OCI-LY3 (cell line): Measurements from ENCODE around the gene NDC1.
A peak's percentile ranks its signal among the peaks of the same experiment; 100 is the strongest.

Experiments used
- H2AFZ ChIP-seq: fragments of 200-600, 300-600 bp; shearing (Covaris generic); 2 replicates; pipeline ENCODE4 v1.6.0; 2014; ENCODE audit warnings: antibody characterized with exemption, low read depth, low read length
- H3K27ac ChIP-seq: fragments of 200-600, 300-600 bp; sonication (generic); 2 replicates; pipeline ENCODE4 v1.5.1; 2014; ENCODE audit warnings: mild to moderate bottlenecking, low read length, moderate library complexity, mixed read lengths
- H3K27me3 ChIP-seq: fragments of 200-600, 300-600 bp; sonication (generic); 2 replicates; pipeline ENCODE4 v1.6.1; 2014; ENCODE audit warnings: low read depth, low read length, mixed read lengths
- H3K36me3 ChIP-seq: fragments of 200-600, 300-600 bp; sonication (generic); replicated peaks from 2 replicates; pipeline ENCODE3; 2014; ENCODE audit warnings: low read depth, low read length, mixed read lengths
- H3K4me1 ChIP-seq: fragments of 300-600, 200-600 bp; sonication (generic); 2 replicates; pipeline ENCODE4 v1.6.1; 2014; ENCODE audit warnings: low read length, mixed read lengths
- H3K4me2 ChIP-seq: fragments of 200-600, 300-600 bp; sonication (generic); 2 replicates; pipeline ENCODE4 v1.6.1; 2014; ENCODE audit warnings: low read length, mixed read lengths
- H3K4me3 ChIP-seq: fragments of 300-600, 200-600 bp; sonication (generic); 2 replicates; pipeline ENCODE4 v1.5.1; 2014; ENCODE audit warnings: antibody characterized with exemption, mild to moderate bottlenecking, low read length, moderate library complexity
- H3K79me2 ChIP-seq: fragments of 300-600, 200-600 bp; shearing (Covaris generic); 2 replicates; pipeline ENCODE4 v1.6.1; 2014; ENCODE audit warnings: mild to moderate bottlenecking, low read length, mixed read lengths
- H3K9ac ChIP-seq: fragments of 300-600, 200-600 bp; shearing (Covaris generic); 2 replicates; pipeline ENCODE4 v1.6.0; 2014; ENCODE audit warnings: mild to moderate bottlenecking, low read length, moderate library complexity
- H3K9me3 ChIP-seq: fragments of 200-600, 300-600 bp; shearing (Covaris generic); 2 replicates; pipeline ENCODE4 v1.6.1; 2014; ENCODE audit warnings: low read length, mixed read lengths; ENCODE audit not compliant: insufficient read depth
- H4K20me1 ChIP-seq: fragments of 200-600, 300-600 bp; sonication (generic); 2 replicates; pipeline ENCODE4 v1.6.1; 2016; ENCODE audit warnings: low read length, mixed read lengths; ENCODE audit not compliant: insufficient read depth
- EZH2phosphoT487 ChIP-seq: fragments of 200-600 bp; shearing (Covaris generic); IDR thresholded peaks from 2 replicates; pipeline ENCODE4 v1.6.1; 2018; ENCODE audit warnings: antibody characterized with exemption, mixed run types, low read depth
- TF ChIP-seq, protein P1 (sequence below): fragments of 200-600, 300-600 bp; sonication (generic); IDR thresholded peaks from 2 replicates; pipeline ENCODE4 v1.5.1; 2014; ENCODE audit warnings: antibody characterized with exemption, low read length, low read depth

NDC1 gene

DNA sequence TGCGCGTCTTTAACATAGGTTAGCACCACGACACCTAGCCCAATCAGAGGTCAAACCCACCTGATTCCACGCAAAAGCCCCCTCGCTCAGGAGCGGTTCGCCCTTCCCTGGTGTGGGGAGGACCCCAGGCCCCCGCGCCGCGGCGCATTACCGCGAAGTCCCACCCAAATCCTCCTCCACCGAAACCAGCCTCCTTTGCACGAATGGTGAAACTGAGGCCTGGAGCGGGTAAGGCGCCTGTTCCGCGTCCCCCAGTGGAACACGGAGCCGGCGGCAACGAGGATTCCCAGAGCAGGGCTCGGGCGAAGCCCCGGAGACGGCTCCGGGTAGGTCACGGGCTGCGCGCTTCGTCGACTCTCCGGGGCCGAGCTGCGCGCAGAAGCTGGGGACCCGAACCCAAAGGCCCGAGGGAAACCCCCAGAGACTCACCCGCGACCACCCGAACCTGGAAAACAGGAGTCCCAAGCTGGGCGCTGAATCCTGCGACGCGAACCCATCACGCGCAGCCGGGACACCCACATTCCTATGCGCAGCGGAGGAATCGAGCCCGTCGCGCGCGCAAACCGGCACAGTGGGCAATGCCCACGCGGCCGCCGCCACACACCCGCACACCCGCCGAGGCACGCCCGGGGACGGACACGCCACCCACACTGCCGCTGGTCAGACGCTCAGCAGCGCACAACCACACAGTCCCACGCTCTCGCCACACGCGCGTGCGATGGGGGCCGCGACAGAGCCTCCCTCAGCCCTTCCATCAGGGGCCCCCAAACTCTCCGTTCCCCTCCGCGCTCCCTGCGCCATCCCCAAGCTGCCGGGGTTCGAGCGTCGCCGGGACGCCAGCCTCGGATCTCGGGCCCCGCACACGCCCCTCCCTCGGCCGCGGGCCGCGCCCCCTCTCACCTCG is 99.6 kb downstream of the NDC1 start:
- Histone ChIP-seq H3K36me3 (no peaks in the 10 kb centered on the region), H3K4me2 (no peak overlapping the region), H2AFZ (no peak overlapping the region), H3K27ac (no peak overlapping the region), H3K9me3 (no peaks in the 10 kb centered on the region), H3K9ac (no peak overlapping the region), H3K79me2 (no peaks in the 10 kb centered on the region), H3K4me3 (peak overlapping the region; percentile 44), H4K20me1 (no peaks in the 10 kb centered on the region), H3K4me1 (no peaks in the 10 kb centered on the region), H3K27me3 (no peaks in the 10 kb centered on the region)
- no peak for TF ChIP-seq EZH2phosphoT487
- TF ChIP-seq, protein P1, sequence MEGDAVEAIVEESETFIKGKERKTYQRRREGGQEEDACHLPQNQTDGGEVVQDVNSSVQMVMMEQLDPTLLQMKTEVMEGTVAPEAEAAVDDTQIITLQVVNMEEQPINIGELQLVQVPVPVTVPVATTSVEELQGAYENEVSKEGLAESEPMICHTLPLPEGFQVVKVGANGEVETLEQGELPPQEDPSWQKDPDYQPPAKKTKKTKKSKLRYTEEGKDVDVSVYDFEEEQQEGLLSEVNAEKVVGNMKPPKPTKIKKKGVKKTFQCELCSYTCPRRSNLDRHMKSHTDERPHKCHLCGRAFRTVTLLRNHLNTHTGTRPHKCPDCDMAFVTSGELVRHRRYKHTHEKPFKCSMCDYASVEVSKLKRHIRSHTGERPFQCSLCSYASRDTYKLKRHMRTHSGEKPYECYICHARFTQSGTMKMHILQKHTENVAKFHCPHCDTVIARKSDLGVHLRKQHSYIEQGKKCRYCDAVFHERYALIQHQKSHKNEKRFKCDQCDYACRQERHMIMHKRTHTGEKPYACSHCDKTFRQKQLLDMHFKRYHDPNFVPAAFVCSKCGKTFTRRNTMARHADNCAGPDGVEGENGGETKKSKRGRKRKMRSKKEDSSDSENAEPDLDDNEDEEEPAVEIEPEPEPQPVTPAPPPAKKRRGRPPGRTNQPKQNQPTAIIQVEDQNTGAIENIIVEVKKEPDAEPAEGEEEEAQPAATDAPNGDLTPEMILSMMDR, result no peak

DNA sequence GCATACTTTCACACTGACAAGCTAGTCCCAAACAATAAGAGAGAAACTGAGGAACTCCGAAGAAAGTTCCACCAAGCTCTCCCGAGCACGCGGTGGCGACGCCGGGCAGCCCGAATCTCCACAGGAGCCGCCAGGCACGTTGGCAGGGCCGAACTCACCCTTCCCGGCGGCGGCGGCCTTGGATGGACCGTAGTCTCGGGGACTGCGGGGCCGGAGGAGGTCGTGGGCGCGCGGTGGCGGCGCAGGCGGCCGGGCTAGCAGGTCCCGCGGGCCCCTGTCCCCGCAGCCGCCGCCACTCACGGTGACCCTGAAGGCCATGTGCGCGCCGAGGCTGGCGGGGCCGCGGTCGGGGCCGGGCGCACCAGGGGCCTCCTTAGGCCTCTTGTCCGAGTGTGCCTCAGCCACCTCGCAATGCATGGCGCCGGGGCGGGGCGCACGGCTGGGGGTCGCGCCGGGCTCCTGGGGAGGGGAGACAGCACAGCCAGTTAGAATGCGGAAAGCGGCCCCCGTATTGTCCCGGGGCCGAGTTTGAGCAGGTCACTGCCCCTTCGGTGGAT is 100.4 kb downstream of the NDC1 start:
- no peak overlapping the region for H3K27ac ChIP-seq
- H3K79me2 ChIP-seq, result no peaks in the 10 kb centered on the region
- no peaks in the 10 kb centered on the region for H3K9me3 ChIP-seq
- H3K4me2 ChIP-seq, result no peak overlapping the region
- H3K4me3 ChIP-seq, result no peak overlapping the region
- H4K20me1 ChIP-seq, result no peaks in the 10 kb centered on the region
- no peak overlapping the region for H3K9ac ChIP-seq
- no peak overlapping the region for H2AFZ ChIP-seq
- TF ChIP-seq EZH2phosphoT487, result no peak
- TF ChIP-seq, protein P1, result no peak
- no peaks in the 10 kb centered on the region for H3K27me3 ChIP-seq
- no peaks in the 10 kb centered on the region for H3K36me3 ChIP-seq
- H3K4me1 ChIP-seq, result no peaks in the 10 kb centered on the region

DNA sequence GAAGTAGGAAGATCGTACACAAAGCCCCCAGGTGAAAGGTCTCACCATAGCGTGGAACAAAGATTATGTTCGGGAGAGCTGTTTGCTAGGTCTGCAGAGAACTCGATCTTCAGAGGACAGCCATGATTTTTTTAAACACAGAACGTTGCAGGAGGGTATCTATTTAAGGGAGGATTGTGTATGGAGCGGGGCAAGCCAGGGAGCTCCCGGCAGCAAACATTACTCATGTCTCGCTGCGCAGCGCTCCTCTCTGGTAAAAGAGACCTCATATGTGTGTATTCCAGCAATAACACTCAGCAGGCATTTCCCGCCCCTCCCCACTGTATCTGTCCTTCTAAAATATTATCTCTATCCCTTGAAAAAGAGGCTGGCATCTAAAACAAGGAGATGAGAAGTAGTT is 101.8 kb downstream of the NDC1 start:
- Histone ChIP-seq H3K9me3 (no peaks in the 10 kb centered on the region), H3K27me3 (no peaks in the 10 kb centered on the region), H4K20me1 (no peaks in the 10 kb centered on the region), H3K4me2 (no peak overlapping the region), H3K79me2 (no peaks in the 10 kb centered on the region), H3K4me1 (no peaks in the 10 kb centered on the region), H2AFZ (no peak overlapping the region), H3K9ac (no peak overlapping the region), H3K27ac (no peak overlapping the region), H3K4me3 (no peak overlapping the region), H3K36me3 (no peaks in the 10 kb centered on the region)
- TF ChIP-seq, protein P1, result no peak
- no peak for TF ChIP-seq EZH2phosphoT487

DNA sequence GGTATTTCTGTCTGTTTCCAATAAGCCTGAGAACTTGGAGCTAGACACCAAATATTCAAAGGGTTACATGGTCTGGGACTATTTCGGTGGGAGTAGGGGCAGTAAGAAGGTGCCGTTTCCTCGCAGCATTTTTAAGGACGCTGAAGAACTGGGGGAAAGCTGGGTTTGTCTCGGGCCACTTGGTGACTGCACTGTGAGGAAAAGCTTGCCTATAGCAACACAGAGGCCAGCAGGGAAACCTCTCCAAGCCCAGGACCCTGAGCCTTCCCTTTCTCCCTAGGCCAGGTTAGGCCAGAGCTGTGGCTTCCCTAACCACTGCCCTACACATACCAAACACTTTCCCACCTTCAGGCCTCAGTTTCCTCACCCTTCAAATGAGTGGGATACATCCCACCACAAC is 102.4 kb downstream of the NDC1 start:
- H2AFZ ChIP-seq, result no peak overlapping the region
- no peak for TF ChIP-seq EZH2phosphoT487
- TF ChIP-seq, protein P1, result no peak
- H3K4me1 ChIP-seq, result no peaks in the 10 kb centered on the region
- H3K27me3 ChIP-seq, result no peaks in the 10 kb centered on the region
- no peak overlapping the region for H3K4me2 ChIP-seq
- no peak overlapping the region for H3K27ac ChIP-seq
- H3K36me3 ChIP-seq, result no peaks in the 10 kb centered on the region
- H3K79me2 ChIP-seq, result no peaks in the 10 kb centered on the region
- H4K20me1 ChIP-seq, result no peaks in the 10 kb centered on the region
- H3K9me3 ChIP-seq, result no peaks in the 10 kb centered on the region
- H3K9ac ChIP-seq, result no peak overlapping the region
- H3K4me3 ChIP-seq, result no peak overlapping the region
